ENCODE results near the gene BLOC1S3. TPM values are rescaled to one million over a fixed set of nuclear protein-coding genes. Genes with fewer than 3 reads are reported as not detected.

The BLOC1S3 gene
- total and polyA plus RNA-seq, 2 of the 13 experiments (the other 11 are each of a cell fraction or from before 2014, with no cell fraction given), result 4.3 to 4.8 TPM

DNA sequence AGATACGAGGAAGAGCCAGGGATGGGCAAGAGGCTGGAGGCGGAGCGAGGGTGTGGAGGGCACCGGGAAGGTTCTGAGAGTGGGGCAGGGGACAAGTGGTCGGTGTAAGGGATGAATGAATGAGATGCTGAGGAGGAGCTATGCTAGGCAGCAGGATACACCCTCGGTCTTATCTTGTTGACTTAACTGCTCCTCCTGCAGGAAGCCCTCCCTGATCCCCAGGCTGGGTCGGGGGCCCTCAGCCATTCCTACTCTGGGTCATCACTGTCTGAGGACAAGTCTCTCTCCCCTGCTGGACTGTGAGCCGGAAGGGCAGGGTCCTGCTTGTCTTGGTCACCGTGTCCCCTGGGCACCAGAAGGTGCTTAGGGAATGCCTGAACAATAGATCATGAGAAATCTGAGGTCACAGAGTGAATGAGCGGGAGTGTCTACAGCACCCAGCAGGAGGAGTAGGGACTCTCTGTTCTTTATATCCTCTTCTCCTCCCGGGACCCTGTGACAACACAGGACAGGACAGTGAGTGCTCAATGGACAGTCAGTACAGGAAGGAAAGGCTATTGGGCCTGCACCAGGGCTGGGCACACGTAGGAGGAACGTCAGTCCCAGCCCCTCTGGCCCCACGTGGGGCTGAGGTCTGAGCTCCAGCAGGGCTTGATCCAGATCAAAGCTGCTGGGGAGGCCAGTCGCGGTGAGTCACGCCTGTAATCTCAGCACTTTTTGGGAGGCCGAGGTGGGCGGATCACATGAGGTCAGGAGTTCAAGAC lies 24.3 kb upstream of the BLOC1S3 start (continued):
- TF ChIP-seq NCOA1 (CRISPR knock-in tag; IDR thresholded peaks at IDR 0.05) (no peak), KMT2B (CRISPR knock-in tag; IDR thresholded peaks at IDR 0.05) (no peak; the same call in 1 of the 2 replicates), BORCS8-MEF2B (CRISPR knock-in tag; IDR thresholded peaks at IDR 0.05) (no peak), EED (CRISPR knock-in tag; IDR thresholded peaks at IDR 0.05) (no peak), SMARCE1 (IDR thresholded peaks at IDR 0.05; ENCODE audit: borderline replicate concordance) (no peak), SP2 (CRISPR knock-in tag; IDR thresholded peaks at IDR 0.05) (no peak), FOXO1 (CRISPR knock-in tag; IDR thresholded peaks at IDR 0.05) (no peak), ZBTB20 (CRISPR knock-in tag; IDR thresholded peaks at IDR 0.05; ENCODE audit: borderline replicate concordance, low read depth) (no peak), ZNF790 (CRISPR knock-in tag; IDR thresholded peaks at IDR 0.05; ENCODE audit: borderline replicate concordance) (no peak), RCOR2 (CRISPR knock-in tag; IDR thresholded peaks at IDR 0.05) (no peak; the same call in none of the 2 replicates), MEIS2 (CRISPR knock-in tag; IDR thresholded peaks at IDR 0.05) (no peak), ZNF678 (CRISPR knock-in tag; IDR thresholded peaks at IDR 0.05) (no peak), AHR (CRISPR knock-in tag; IDR thresholded peaks at IDR 0.05) (no peak), RARG (CRISPR knock-in tag; IDR thresholded peaks at IDR 0.05; ENCODE audit: low read depth) (no peak), HOXA9 (CRISPR knock-in tag; IDR thresholded peaks at IDR 0.05; ENCODE audit: borderline replicate concordance) (no peak), ZNF382 (CRISPR knock-in tag; IDR thresholded peaks at IDR 0.05; ENCODE audit: borderline replicate concordance) (no peak), ZNF747 (CRISPR knock-in tag; IDR thresholded peaks at IDR 0.05; ENCODE audit: borderline replicate concordance) (peak; percentile 50; the same call in 1 of the 2 replicates), MTF1 (CRISPR knock-in tag; IDR thresholded peaks at IDR 0.05) (no peak), HIVEP1 (CRISPR knock-in tag; IDR thresholded peaks at IDR 0.05) (no peak)
- TF ChIP-seq, protein P1, sequence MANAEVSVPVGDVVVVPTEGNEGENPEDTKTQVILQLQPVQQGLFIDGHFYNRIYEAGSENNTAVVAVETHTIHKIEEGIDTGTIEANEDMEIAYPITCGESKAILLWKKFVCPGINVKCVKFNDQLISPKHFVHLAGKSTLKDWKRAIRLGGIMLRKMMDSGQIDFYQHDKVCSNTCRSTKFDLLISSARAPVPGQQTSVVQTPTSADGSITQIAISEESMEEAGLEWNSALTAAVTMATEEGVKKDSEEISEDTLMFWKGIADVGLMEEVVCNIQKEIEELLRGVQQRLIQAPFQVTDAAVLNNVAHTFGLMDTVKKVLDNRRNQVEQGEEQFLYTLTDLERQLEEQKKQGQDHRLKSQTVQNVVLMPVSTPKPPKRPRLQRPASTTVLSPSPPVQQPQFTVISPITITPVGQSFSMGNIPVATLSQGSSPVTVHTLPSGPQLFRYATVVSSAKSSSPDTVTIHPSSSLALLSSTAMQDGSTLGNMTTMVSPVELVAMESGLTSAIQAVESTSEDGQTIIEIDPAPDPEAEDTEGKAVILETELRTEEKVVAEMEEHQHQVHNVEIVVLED (CRISPR knock-in tag; IDR thresholded peaks at IDR 0.05; ENCODE audit: borderline replicate concordance), result no peak
- TF ChIP-seq, protein P2, sequence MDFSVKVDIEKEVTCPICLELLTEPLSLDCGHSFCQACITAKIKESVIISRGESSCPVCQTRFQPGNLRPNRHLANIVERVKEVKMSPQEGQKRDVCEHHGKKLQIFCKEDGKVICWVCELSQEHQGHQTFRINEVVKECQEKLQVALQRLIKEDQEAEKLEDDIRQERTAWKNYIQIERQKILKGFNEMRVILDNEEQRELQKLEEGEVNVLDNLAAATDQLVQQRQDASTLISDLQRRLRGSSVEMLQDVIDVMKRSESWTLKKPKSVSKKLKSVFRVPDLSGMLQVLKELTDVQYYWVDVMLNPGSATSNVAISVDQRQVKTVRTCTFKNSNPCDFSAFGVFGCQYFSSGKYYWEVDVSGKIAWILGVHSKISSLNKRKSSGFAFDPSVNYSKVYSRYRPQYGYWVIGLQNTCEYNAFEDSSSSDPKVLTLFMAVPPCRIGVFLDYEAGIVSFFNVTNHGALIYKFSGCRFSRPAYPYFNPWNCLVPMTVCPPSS (IDR thresholded peaks at IDR 0.05), result no peak
- TF ChIP-seq, protein P3, sequence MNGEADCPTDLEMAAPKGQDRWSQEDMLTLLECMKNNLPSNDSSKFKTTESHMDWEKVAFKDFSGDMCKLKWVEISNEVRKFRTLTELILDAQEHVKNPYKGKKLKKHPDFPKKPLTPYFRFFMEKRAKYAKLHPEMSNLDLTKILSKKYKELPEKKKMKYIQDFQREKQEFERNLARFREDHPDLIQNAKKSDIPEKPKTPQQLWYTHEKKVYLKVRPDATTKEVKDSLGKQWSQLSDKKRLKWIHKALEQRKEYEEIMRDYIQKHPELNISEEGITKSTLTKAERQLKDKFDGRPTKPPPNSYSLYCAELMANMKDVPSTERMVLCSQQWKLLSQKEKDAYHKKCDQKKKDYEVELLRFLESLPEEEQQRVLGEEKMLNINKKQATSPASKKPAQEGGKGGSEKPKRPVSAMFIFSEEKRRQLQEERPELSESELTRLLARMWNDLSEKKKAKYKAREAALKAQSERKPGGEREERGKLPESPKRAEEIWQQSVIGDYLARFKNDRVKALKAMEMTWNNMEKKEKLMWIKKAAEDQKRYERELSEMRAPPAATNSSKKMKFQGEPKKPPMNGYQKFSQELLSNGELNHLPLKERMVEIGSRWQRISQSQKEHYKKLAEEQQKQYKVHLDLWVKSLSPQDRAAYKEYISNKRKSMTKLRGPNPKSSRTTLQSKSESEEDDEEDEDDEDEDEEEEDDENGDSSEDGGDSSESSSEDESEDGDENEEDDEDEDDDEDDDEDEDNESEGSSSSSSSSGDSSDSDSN (CRISPR knock-in tag; IDR thresholded peaks at IDR 0.05), result 0 out of 2 replicates have a peak, but pooled peaks have one; percentile 23
- TF ChIP-seq, protein P4, sequence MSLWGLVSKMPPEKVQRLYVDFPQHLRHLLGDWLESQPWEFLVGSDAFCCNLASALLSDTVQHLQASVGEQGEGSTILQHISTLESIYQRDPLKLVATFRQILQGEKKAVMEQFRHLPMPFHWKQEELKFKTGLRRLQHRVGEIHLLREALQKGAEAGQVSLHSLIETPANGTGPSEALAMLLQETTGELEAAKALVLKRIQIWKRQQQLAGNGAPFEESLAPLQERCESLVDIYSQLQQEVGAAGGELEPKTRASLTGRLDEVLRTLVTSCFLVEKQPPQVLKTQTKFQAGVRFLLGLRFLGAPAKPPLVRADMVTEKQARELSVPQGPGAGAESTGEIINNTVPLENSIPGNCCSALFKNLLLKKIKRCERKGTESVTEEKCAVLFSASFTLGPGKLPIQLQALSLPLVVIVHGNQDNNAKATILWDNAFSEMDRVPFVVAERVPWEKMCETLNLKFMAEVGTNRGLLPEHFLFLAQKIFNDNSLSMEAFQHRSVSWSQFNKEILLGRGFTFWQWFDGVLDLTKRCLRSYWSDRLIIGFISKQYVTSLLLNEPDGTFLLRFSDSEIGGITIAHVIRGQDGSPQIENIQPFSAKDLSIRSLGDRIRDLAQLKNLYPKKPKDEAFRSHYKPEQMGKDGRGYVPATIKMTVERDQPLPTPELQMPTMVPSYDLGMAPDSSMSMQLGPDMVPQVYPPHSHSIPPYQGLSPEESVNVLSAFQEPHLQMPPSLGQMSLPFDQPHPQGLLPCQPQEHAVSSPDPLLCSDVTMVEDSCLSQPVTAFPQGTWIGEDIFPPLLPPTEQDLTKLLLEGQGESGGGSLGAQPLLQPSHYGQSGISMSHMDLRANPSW (CRISPR knock-in tag; IDR thresholded peaks at IDR 0.05; ENCODE audit: borderline replicate concordance), result no peak

Measured in HepG2 (cell line).